Upper lobe of left lung (tissue), 6 donors: ENCODE data around the gene AGAP1. TPM values are rescaled to one million over a fixed set of nuclear protein-coding genes. Genes with fewer than 3 reads are reported as not detected.

Experiments
- ATAC-seq, 2 donors: fragments of 200-7000 bp; cut with Tn5 transposase; one replicate each; pipeline ENCODE4 v1.9.1; 2022; ENCODE audit warnings: mild to moderate bottlenecking in 2 of 2, moderate library complexity in 2 of 2; ENCODE audit not compliant: low FRiP score in 2 of 2
- DNase-seq, 2 donors: peaks; one replicate each; pipeline ENCODE4 v3.0.0-alpha.2; 2019 to 2020
- H3K27ac ChIP-seq, 4 donors: fragments of 200-600 bp; sonication (generic); one replicate each; pipeline ENCODE4 v1.5.1; 2016 to 2019
- H3K27me3 ChIP-seq, 4 donors: fragments of 200-600 bp; sonication (generic); one replicate each; pipeline ENCODE4 v1.5.1; 2017 to 2019
- H3K36me3 ChIP-seq, 4 donors: fragments of 200-600 bp; sonication (generic); one replicate each; pipeline ENCODE4 v1.5.1; 2016 to 2019
- H3K4me1 ChIP-seq, 4 donors: fragments of 200-600 bp; sonication (generic); one replicate each; pipeline ENCODE4 v1.5.1; 2018 to 2019
- H3K4me3 ChIP-seq, 4 donors: fragments of 200-600 bp; sonication (generic); one replicate each; pipeline ENCODE4 v1.5.1; 2017 to 2019; ENCODE audit warnings: mild to moderate bottlenecking in 2 of 4, moderate library complexity in 1 of 4
- H3K9me3 ChIP-seq, 4 donors: fragments of 200-600 bp; sonication (generic); one replicate each; pipeline ENCODE4 v1.5.1; 2018 to 2019
- CTCF ChIP-seq, 6 experiments: fragments of 450-650 bp in 4 of 6; fragments of 200-600 bp in 2 of 6; sonication (generic) in 2 of 6; IDR thresholded peaks; one replicate each; pipeline ENCODE4 v1.5.1; 2016 to 2019; ENCODE audit warnings: antibody characterized with exemption in 6 of 6
- EP300 ChIP-seq, 4 donors: sonication (generic); formaldehyde crosslinking; IDR thresholded peaks; one replicate each; pipeline ENCODE4 v1.5.1; 2017; ENCODE audit warnings: antibody characterized with exemption in 4 of 4, control low read depth in 2 of 4
- POLR2A ChIP-seq, 4 donors: fragments of 450-650 bp; IDR thresholded peaks; one replicate each; pipeline ENCODE4 v1.5.1; 2016 to 2017; ENCODE audit warnings: antibody characterized with exemption in 4 of 4, mild to moderate bottlenecking in 2 of 4
- POLR2AphosphoS5 ChIP-seq, 2 donors: sonication (generic); formaldehyde crosslinking; IDR thresholded peaks; one replicate each; pipeline ENCODE4 v1.5.1; 2017; ENCODE audit warnings: antibody characterized with exemption in 2 of 2
- WGBS, 2 donors: methylation state at CpG; one replicate each; pipeline ENCODE4 v1.1.5; 2017 to 2018; 5-methylcytosine and 5-hydroxymethylcytosine counted together
- total RNA-seq, 6 donors: library from RNA; depleted of rRNA in 4 of 6; stranded (reverse); fragments of >200 nt in 4 of 6; gene quantifications; one replicate each; pipeline versions ENCODE4 v1.1.0 to v1.2.1, GENCODE V29; 2016 to 2021
- donor health status: DM: no; HTN: no; CAD: no; lungs with moderate emphysema.
- donor health status: DM: no; HTN: yes; CAD: no; lungs with severe emphysema.

The AGAP1 gene
- total RNA-seq, 6 donors from 2014 or later: 25.5 to 45.1 (median 30.7) TPM

GRCh38 chr2:235701206-235701981 lies 207.6 kb downstream of the AGAP1 start:
- WGBS, 2 donors: 57% methylated on average over 13 of the region's 13 CpGs
- no peak for ATAC-seq
- H3K27ac ChIP-seq: no peak overlapping the region

GRCh38 chr2:235702186-235702585 lies 208.3 kb downstream of the AGAP1 start:
- H3K9me3 ChIP-seq: no peaks in the 10 kb centered on the region
- TF ChIP-seq POLR2AphosphoS5 (IDR thresholded peaks at IDR 0.05) (no peak), CTCF (IDR thresholded peaks at IDR 0.05) (no peak), POLR2A (IDR thresholded peaks at IDR 0.05) (no peak), EP300 (IDR thresholded peaks at IDR 0.05) (no peak)
- no peak for ATAC-seq
- no peak overlapping the region for H3K4me3 ChIP-seq
- 82 to 91% methylated on average over 4 of the region's 4 CpGs for WGBS, 2 donors
- no peak for DNase-seq
- no peaks in the 10 kb centered on the region for H3K27me3 ChIP-seq
- no peaks in the 10 kb centered on the region for H3K36me3 ChIP-seq
- no peak overlapping the region for H3K27ac ChIP-seq
- H3K4me1 ChIP-seq: peaks cover 0 to 26% (median 7%) of the 10 kb centered on the region in 4 donors

More at GRCh38 chr2:235701206-235701981, 207.6 kb downstream of the AGAP1 start:
- Histone ChIP-seq H3K4me3 (no peak overlapping the region), H3K36me3 (no peaks in the 10 kb centered on the region), H3K4me1 (peaks cover 0 to 21% (median 7%) of the 10 kb centered on the region in 4 donors), H3K9me3 (no peaks in the 10 kb centered on the region), H3K27me3 (no peaks in the 10 kb centered on the region)
- TF ChIP-seq CTCF (IDR thresholded peaks at IDR 0.05) (no peak), POLR2A (IDR thresholded peaks at IDR 0.05) (no peak), EP300 (IDR thresholded peaks at IDR 0.05) (no peak), POLR2AphosphoS5 (IDR thresholded peaks at IDR 0.05) (no peak)
- no peak for DNase-seq

DNA sequence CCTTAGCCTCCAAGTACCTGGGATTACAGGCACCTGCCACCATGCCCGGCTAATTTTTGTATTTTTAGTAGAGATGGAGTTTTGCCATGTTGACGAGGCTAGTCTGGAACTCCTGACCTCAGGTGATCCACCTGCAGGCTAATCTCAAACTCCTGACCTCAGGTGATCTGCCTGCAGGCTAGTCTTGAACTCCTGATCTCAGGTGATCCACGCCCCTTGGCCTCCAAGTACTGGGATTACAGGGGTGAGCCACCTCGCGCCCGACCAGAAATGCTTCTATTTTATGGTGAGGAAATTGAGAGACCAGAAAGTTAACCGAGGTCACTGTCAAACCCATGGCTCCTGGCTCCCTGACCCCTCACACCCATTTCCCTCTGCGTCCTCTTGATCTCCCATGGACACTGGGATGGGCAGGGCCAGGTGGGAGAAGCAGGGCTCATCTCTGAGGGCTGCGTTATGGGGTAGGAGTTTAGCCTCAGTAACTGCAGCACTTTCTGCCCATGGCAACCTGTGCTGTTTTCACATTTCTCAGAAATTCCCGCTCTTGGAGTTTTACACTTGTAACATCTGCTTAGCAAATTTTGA lies 210.0 kb downstream of the AGAP1 start:
- Histone ChIP-seq H3K36me3 (no peaks in the 10 kb centered on the region), H3K4me1 (peaks cover 2 to 29% (median 7%) of the 10 kb centered on the region in 4 donors), H3K4me3 (no peak overlapping the region), H3K27ac (no peak overlapping the region), H3K27me3 (no peaks in the 10 kb centered on the region), H3K9me3 (no peaks in the 10 kb centered on the region)
- TF ChIP-seq POLR2AphosphoS5 (IDR thresholded peaks at IDR 0.05) (no peak), EP300 (IDR thresholded peaks at IDR 0.05) (no peak), CTCF (IDR thresholded peaks at IDR 0.05) (no peak)
- DNase-seq (no peak), ATAC-seq (no peak)
- 92 to 93% methylated on average over 9 to 10 of the region's 10 CpGs for WGBS, 2 donors

GRCh38 chr2:235705296-235705695 lies 211.5 kb downstream of the AGAP1 start:
- peaks cover 12 to 38% (median 16%) of the 10 kb centered on the region in 4 donors for H3K4me1 ChIP-seq
- 78 to 86% methylated on average over 7 to 8 of the region's 8 CpGs for WGBS, 2 donors
- no peak for ATAC-seq

More at GRCh38 chr2:235705296-235705695, 211.5 kb downstream of the AGAP1 start:
- Histone ChIP-seq H3K27ac (no peak overlapping the region), H3K27me3 (no peaks in the 10 kb centered on the region), H3K9me3 (no peaks in the 10 kb centered on the region), H3K4me3 (no peak overlapping the region), H3K36me3 (no peaks in the 10 kb centered on the region)
- no peak for DNase-seq
- TF ChIP-seq POLR2AphosphoS5 (IDR thresholded peaks at IDR 0.05): no peak
- TF ChIP-seq EP300 (IDR thresholded peaks at IDR 0.05): no peak
- no peak for TF ChIP-seq POLR2A (IDR thresholded peaks at IDR 0.05)
- TF ChIP-seq CTCF (IDR thresholded peaks at IDR 0.05): no peak
